Measurements from ENCODE around the gene WBP11.

DNA sequence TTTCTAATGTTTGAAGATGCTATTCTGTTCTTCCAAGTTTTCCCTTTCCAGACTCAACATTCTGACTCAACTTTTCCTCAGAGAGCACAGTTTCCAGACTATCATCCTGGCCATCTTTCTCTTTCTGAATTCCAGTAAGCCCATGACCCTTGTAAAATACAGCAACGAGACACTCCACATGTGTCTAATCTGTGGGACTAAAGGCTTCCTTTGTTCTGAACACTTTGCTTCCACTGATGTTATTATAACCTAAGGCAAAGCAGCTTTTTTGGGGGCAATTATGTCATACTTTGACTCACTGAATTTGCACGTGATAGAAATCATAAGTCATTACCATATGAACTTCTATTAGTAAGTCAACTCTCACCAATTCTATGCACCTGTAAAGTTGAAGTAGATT lies 46.4 kb upstream of the WBP11 start:
- TF ChIP-seq EZH2 (IDR thresholded peaks at IDR 0.05; ENCODE audit: borderline replicate concordance, low read length), result no peak
- TF ChIP-seq, protein P1, sequence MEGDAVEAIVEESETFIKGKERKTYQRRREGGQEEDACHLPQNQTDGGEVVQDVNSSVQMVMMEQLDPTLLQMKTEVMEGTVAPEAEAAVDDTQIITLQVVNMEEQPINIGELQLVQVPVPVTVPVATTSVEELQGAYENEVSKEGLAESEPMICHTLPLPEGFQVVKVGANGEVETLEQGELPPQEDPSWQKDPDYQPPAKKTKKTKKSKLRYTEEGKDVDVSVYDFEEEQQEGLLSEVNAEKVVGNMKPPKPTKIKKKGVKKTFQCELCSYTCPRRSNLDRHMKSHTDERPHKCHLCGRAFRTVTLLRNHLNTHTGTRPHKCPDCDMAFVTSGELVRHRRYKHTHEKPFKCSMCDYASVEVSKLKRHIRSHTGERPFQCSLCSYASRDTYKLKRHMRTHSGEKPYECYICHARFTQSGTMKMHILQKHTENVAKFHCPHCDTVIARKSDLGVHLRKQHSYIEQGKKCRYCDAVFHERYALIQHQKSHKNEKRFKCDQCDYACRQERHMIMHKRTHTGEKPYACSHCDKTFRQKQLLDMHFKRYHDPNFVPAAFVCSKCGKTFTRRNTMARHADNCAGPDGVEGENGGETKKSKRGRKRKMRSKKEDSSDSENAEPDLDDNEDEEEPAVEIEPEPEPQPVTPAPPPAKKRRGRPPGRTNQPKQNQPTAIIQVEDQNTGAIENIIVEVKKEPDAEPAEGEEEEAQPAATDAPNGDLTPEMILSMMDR (IDR thresholded peaks at IDR 0.05; ENCODE audit: low read length), result no peak

Measured in OCI-LY1 (cell line).